Kidney (tissue), 14 donors: ENCODE results near the gene SYT7. TPM values are rescaled to one million over a fixed set of nuclear protein-coding genes. Genes with fewer than 3 reads are reported as not detected.

Experiments used
- DNase-seq, 5 donors: peaks; one replicate each; pipeline ENCODE4 v3.0.0-alpha.2; 2013 to 2020
- FAIRE-seq: peaks from 2 replicates; lab custom pipeline; 2012; peaks lifted over from hg19 to GRCh38; lab: Jason Lieb, UNC
- H3K27ac ChIP-seq, 2 donors: one replicate each; pipeline ENCODE4 v1.7.0; 2013; ENCODE audit warnings: low read depth in 2 of 2, low read length in 2 of 2, inconsistent platforms in 1 of 2
- H3K27me3 ChIP-seq: one replicate; pipeline ENCODE4 v1.7.1; 2013; ENCODE audit warnings: low read length, inconsistent platforms; ENCODE audit not compliant: control insufficient read depth, insufficient read depth
- H3K36me3 ChIP-seq, 3 donors: one replicate each; pipeline versions ENCODE4 v1.7.0 to v1.7.1; 2013; ENCODE audit warnings: low read length in 3 of 3, control low read depth in 1 of 3, inconsistent platforms in 1 of 3; ENCODE audit not compliant: insufficient read depth in 3 of 3, control insufficient read depth in 2 of 3
- H3K4me1 ChIP-seq, 3 donors: one replicate each; pipeline versions ENCODE4 v1.7.0 to v1.7.1; 2013; ENCODE audit warnings: low read length in 3 of 3, inconsistent platforms in 1 of 3, low read depth in 1 of 3; ENCODE audit not compliant: control insufficient read depth in 2 of 3, insufficient read depth in 2 of 3
- H3K4me3 ChIP-seq, 3 donors: one replicate each; pipeline versions ENCODE4 v1.7.0 to v1.8.1; 2013; ENCODE audit warnings: low read length in 3 of 3, control low read depth in 1 of 3, inconsistent platforms in 1 of 3
- H3K9ac ChIP-seq, 3 donors: one replicate each; pipeline versions ENCODE4 v1.7.0 to v1.7.1; 2013; ENCODE audit warnings: low read length in 3 of 3, control low read depth in 1 of 3, inconsistent platforms in 1 of 3
- H3K9me3 ChIP-seq, 3 donors: one replicate each; pipeline versions ENCODE4 v1.7.0 to v1.7.1; 2013; ENCODE audit warnings: low read length in 3 of 3, control low read depth in 1 of 3, inconsistent platforms in 1 of 3; ENCODE audit not compliant: control insufficient read depth in 2 of 3, insufficient read depth in 1 of 3
- intact Hi-C: fragments of 100-400 bp; cut with DNase I; formaldehyde crosslinking; loops from one replicate; pipeline ENCODE4 v1.11.1; 2022
- polyA plus RNA-seq: library from polyadenylated mRNA; stranded (reverse); fragments of 350-450 nt; fragmentation: Illumina TruSeq; extraction: RNeasy Lipid Tissue Mini Kit (QIAGEN cat#74804); gene quantifications from one replicate; pipeline ENCODE4 v1.2.3, GENCODE V29; 2014; ENCODE audit warnings: low read depth, low replicate concordance; ENCODE audit not compliant: insufficient read depth
- total RNA-seq: library from RNA; stranded (reverse); fragmentation: NEBNext Ultra II Directional; extraction: Animal tissue kit (Norgen Biotek cat#: 25700); gene quantifications from one replicate; pipeline ENCODE4 v1.2.1, GENCODE V29; 2021
- TF ChIP-seq, protein P1 (sequence below): IDR thresholded peaks from 3 replicates; pipeline ENCODE4 v1.5.1; 2012; ENCODE audit warnings: mild to moderate bottlenecking, moderate library complexity, borderline replicate concordance; ENCODE audit not compliant: insufficient read depth; ENCODE audit errors: extremely low read depth
- donor health status: control.
- donor health status: control.
- donor health status: control.
- donor health status: control.
- donor health status: control.
- donor health status: DM: yes; HTN: yes; CAD: no.
- donor health status: Normal renal cell carcinoma (clear cell type).

The SYT7 gene
- total and polyA plus RNA-seq, 2 donors from 2014 or later = 5.7 to 6.7 TPM

- no peaks in the 10 kb centered on the region for H3K36me3 ChIP-seq
- H3K4me1 ChIP-seq = peaks cover 0 to 10% (median 0%) of the 10 kb centered on the region in 3 donors
- H3K9me3 ChIP-seq = no peaks in the 10 kb centered on the region
- TF ChIP-seq, protein P1, sequence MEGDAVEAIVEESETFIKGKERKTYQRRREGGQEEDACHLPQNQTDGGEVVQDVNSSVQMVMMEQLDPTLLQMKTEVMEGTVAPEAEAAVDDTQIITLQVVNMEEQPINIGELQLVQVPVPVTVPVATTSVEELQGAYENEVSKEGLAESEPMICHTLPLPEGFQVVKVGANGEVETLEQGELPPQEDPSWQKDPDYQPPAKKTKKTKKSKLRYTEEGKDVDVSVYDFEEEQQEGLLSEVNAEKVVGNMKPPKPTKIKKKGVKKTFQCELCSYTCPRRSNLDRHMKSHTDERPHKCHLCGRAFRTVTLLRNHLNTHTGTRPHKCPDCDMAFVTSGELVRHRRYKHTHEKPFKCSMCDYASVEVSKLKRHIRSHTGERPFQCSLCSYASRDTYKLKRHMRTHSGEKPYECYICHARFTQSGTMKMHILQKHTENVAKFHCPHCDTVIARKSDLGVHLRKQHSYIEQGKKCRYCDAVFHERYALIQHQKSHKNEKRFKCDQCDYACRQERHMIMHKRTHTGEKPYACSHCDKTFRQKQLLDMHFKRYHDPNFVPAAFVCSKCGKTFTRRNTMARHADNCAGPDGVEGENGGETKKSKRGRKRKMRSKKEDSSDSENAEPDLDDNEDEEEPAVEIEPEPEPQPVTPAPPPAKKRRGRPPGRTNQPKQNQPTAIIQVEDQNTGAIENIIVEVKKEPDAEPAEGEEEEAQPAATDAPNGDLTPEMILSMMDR = no peak
- intact Hi-C loops = no loop called here
- H3K9ac ChIP-seq = no peak overlapping the region
- peaks cover 6% of the 10 kb centered on the region for H3K27me3 ChIP-seq
- FAIRE-seq (no peak), DNase-seq (no peak)
- no peak overlapping the region for H3K27ac ChIP-seq
- H3K4me3 ChIP-seq = no peak overlapping the region
These were observed 11.3 kb upstream of the SYT7 start for GRCh38 chr11:61592176-61592575.

DNA sequence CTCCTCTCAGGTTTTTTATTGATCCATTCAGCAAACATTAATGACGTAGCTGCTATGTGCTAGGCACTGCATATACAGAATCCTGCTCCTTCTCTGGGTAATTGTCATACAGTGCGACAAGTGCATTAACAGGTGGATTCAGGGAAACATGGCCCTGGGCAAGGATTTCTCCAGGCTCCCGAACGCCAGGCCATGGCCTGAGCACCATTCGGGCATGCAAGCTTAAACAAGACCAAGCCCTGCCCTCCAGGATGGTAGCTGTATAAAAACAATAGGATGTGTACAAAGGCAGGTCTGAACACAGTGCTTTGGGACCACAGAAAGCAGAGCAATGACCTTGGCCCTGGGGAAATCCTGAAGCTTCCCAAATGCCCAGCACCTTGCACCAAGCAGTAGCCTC lies 9.1 kb upstream of the SYT7 start:
- H3K4me1 ChIP-seq = peaks cover 0 to 13% (median 0%) of the 10 kb centered on the region in 3 donors
- no peak overlapping the region for H3K9ac ChIP-seq
- TF ChIP-seq, protein P1 = no peak
- peaks cover 6% of the 10 kb centered on the region for H3K27me3 ChIP-seq
- FAIRE-seq (no peak), DNase-seq (no peak)
- H3K9me3 ChIP-seq = no peaks in the 10 kb centered on the region
- H3K27ac ChIP-seq = no peak overlapping the region
- intact Hi-C loops = no loop called here
- H3K36me3 ChIP-seq = no peaks in the 10 kb centered on the region
- no peak overlapping the region for H3K4me3 ChIP-seq

DNA sequence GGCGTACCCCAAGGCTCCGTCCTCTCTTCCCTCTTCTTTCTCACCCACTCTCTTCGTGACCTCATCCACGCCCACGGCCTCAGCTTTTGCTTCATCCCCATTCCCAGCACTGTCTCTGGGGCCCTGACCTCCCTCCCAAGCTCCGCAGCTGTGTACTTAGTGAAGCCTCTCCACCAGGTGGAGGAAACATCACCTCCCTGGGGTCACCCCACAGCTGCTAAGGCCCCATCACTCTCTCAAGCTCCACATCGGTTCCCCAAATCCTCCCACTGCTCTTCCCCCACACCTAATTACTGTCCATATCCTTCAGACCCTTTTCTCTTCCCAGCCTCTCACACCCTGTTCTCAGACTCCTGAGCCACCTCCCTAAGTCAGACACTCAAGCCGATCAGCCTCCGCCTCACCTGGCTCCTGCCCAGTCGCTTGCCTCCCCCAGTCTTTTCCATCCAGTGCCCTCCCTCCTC lies 7.9 kb upstream of the SYT7 start:
- DNase-seq (no peak), FAIRE-seq (no peak)
- Histone ChIP-seq H3K36me3 (no peaks in the 10 kb centered on the region), H3K27ac (no peak overlapping the region), H3K27me3 (peaks cover 6% of the 10 kb centered on the region), H3K4me1 (peaks cover 0 to 13% (median 0%) of the 10 kb centered on the region in 3 donors), H3K9ac (no peak overlapping the region), H3K4me3 (no peak overlapping the region), H3K9me3 (no peaks in the 10 kb centered on the region)
- TF ChIP-seq, protein P1 = no peak
- intact Hi-C loops = no loop called here
